IMR-90 (cell line): ENCODE results near the gene PTPRG. TPM values are rescaled to one million over a fixed set of nuclear protein-coding genes. Genes with fewer than 3 reads are reported as not detected.

Experiments used
- ATAC-seq: fragments of 200-7000 bp; cut with Tn5 transposase; 2 replicates; pipeline ENCODE4 v1.9.1; 2020; ENCODE audit warnings: low read depth, mild to moderate bottlenecking, moderate library complexity
- BruUV-seq: library from RNA; stranded (reverse); fragments of 400-500 nt; replicated peaks from 2 replicates; lab custom pipeline; 2021; lab: Mats Ljungman, UMichigan
- CTCF ChIA-PET: fragments of 300-600 bp; formaldehyde crosslinking; extraction: SDS; loops from one replicate; lab custom pipeline; 2021; ENCODE audit warnings: antibody characterized with exemption; lab: Yijun Ruan, JAX
- POLR2A ChIA-PET: fragments of 300-600 bp; sonication (Branson Sonifier 250); formaldehyde crosslinking; loops from one replicate; lab custom pipeline; 2022; ENCODE audit warnings: antibody characterized with exemption; ENCODE audit not compliant: unreplicated experiment; lab: Charles Lee
- DNase-seq: peaks from one replicate; pipeline ENCODE4 v3.0.0; 2013
- H2AFZ ChIP-seq: replicated peaks from 2 replicates; pipeline ENCODE3; 2013; ENCODE audit warnings: low read length, mild to moderate bottlenecking; ENCODE audit not compliant: poor library complexity
- H2AK5ac ChIP-seq: 2 replicates; pipeline ENCODE4 v1.6.1; 2013; ENCODE audit warnings: low read depth, low read length, inconsistent platforms
- H2AK9ac ChIP-seq: replicated peaks from 2 replicates; pipeline ENCODE3; 2013; ENCODE audit warnings: mild to moderate bottlenecking, low read depth, low read length, moderate library complexity; ENCODE audit not compliant: poor library complexity
- H2BK120ac ChIP-seq: 2 replicates; pipeline ENCODE4 v1.6.1; 2013; ENCODE audit warnings: low read depth, low read length, inconsistent platforms
- H2BK15ac ChIP-seq: 3 replicates; pipeline ENCODE4 v1.6.1; 2013; ENCODE audit warnings: low read depth, low read length, inconsistent platforms
- H2BK20ac ChIP-seq: 2 replicates; pipeline ENCODE4 v1.6.1; 2013; ENCODE audit warnings: low read depth, mild to moderate bottlenecking, inconsistent platforms, low read length, moderate library complexity
- H2BK5ac ChIP-seq: 2 replicates; pipeline ENCODE4 v1.6.1; 2013; ENCODE audit warnings: mild to moderate bottlenecking, low read depth, low read length, inconsistent platforms; ENCODE audit not compliant: poor library complexity, severe bottlenecking
- H3K14ac ChIP-seq: replicated peaks from 2 replicates; pipeline ENCODE4 v1.6.1; 2013; ENCODE audit warnings: low read depth, low read length, inconsistent platforms
- H3K18ac ChIP-seq: 2 replicates; pipeline ENCODE4 v1.6.1; 2013; ENCODE audit warnings: low read depth, low read length, control low read depth
- H3K23ac ChIP-seq: 2 replicates; pipeline ENCODE4 v1.6.1; 2013; ENCODE audit warnings: low read depth, low read length, inconsistent platforms
- H3K27ac ChIP-seq: 2 replicates; pipeline ENCODE4 v1.5.1; 2013; ENCODE audit warnings: mild to moderate bottlenecking, control low read depth, low read length; ENCODE audit not compliant: insufficient read depth
- H3K27me3 ChIP-seq: 2 replicates; pipeline ENCODE4 v1.6.1; 2013; ENCODE audit warnings: low read length; ENCODE audit not compliant: control insufficient read depth, insufficient read depth
- H3K36me3 ChIP-seq: 2 replicates; pipeline ENCODE4 v1.6.1; 2013; ENCODE audit warnings: low read length, mixed read lengths; ENCODE audit not compliant: control insufficient read depth, insufficient read depth
- H3K4ac ChIP-seq: 2 replicates; pipeline ENCODE4 v1.6.1; 2013; ENCODE audit warnings: low read depth, low read length, inconsistent platforms
- H3K4me1 ChIP-seq: 2 replicates; pipeline ENCODE4 v1.6.1; 2013; ENCODE audit warnings: low read length, mixed read lengths; ENCODE audit not compliant: control insufficient read depth, insufficient read depth
- H3K4me2 ChIP-seq: 2 replicates; pipeline ENCODE4 v1.6.1; 2013; ENCODE audit warnings: low read depth, mild to moderate bottlenecking, control low read depth, low read length, moderate library complexity
- H3K4me3 ChIP-seq: 2 replicates; pipeline ENCODE4 v1.5.1; 2013; ENCODE audit warnings: low read depth, mild to moderate bottlenecking, control low read depth, low read length, moderate library complexity; ENCODE audit not compliant: insufficient read depth
- H3K56ac ChIP-seq: 2 replicates; pipeline ENCODE4 v1.6.1; 2013; ENCODE audit warnings: low read length, inconsistent platforms; ENCODE audit not compliant: insufficient read depth; ENCODE audit errors: extremely low read depth
- H3K79me1 ChIP-seq, 2 experiments: 2 replicates each; pipeline ENCODE4 v1.6.1; 2013; ENCODE audit warnings: low read length in 2 of 2, inconsistent platforms in 1 of 2, low read depth in 1 of 2
- H3K9ac ChIP-seq: 2 replicates; pipeline ENCODE4 v1.6.1; 2013; ENCODE audit warnings: low read depth, low read length, control low read depth
- H3K9me1 ChIP-seq: 2 replicates; pipeline ENCODE4 v1.6.1; 2013; ENCODE audit warnings: low read length, inconsistent platforms; ENCODE audit not compliant: insufficient read depth
- H3K9me3 ChIP-seq: 2 replicates; pipeline ENCODE4 v1.6.1; 2013; ENCODE audit warnings: low read length; ENCODE audit not compliant: control insufficient read depth, insufficient read depth
- H4K20me1 ChIP-seq: 2 replicates; pipeline ENCODE4 v1.6.1; 2013; ENCODE audit warnings: low read length, inconsistent platforms; ENCODE audit not compliant: insufficient read depth
- H4K5ac ChIP-seq: 2 replicates; pipeline ENCODE4 v1.6.1; 2013; ENCODE audit warnings: mild to moderate bottlenecking, low read depth, low read length, control low read depth
- H4K8ac ChIP-seq, 2 experiments: 2 replicates each; pipeline ENCODE4 v1.6.1; 2013; ENCODE audit warnings: low read depth in 2 of 2, low read length in 2 of 2, control low read depth in 1 of 2, inconsistent platforms in 1 of 2
- H4K91ac ChIP-seq: 2 replicates; pipeline ENCODE4 v1.6.1; 2013; ENCODE audit warnings: low read depth, low read length, inconsistent platforms; ENCODE audit not compliant: insufficient read depth
- BHLHE40 ChIP-seq: fragments of 150-350 bp; IDR thresholded peaks from 2 replicates; pipeline ENCODE4 v1.6.1; 2016; ENCODE audit warnings: mild to moderate bottlenecking, low read depth, low read length
- CEBPB ChIP-seq: IDR thresholded peaks from 2 replicates; pipeline ENCODE4 v1.6.1; 2012; ENCODE audit warnings: low read depth, low read length, improper control_type of control experiment
- CTCF ChIP-seq: conservative IDR thresholded peaks from 2 replicates; pipeline ENCODE4 v1.5.1; 2012; ENCODE audit warnings: mild to moderate bottlenecking, low read depth, low read length, improper control_type of control experiment
- MAFK ChIP-seq: IDR thresholded peaks from 2 replicates; pipeline ENCODE4 v1.6.1; 2012; ENCODE audit warnings: low read depth, low read length, improper control_type of control experiment
- MXI1 ChIP-seq: IDR thresholded peaks from 2 replicates; pipeline ENCODE4 v1.6.1; 2012; ENCODE audit warnings: low read depth, mild to moderate bottlenecking, low read length, moderate library complexity, borderline replicate concordance
- NFE2L2 ChIP-seq: fragments of 150-350 bp; IDR thresholded peaks from 2 replicates; pipeline ENCODE4 v1.6.1; 2016; ENCODE audit warnings: low read depth, mild to moderate bottlenecking, low read length
- WGBS, 2 experiments: methylation state at CpG; one replicate each; pipeline versions ENCODE4 v1.1.5 to v1.1.7; 2013; ENCODE audit warnings: missing lambda C conversion rate in 2 of 2; ENCODE audit not compliant: insufficient read length in 1 of 2; ENCODE audit errors: extremely low coverage in 2 of 2; 5-methylcytosine and 5-hydroxymethylcytosine counted together
- dilution Hi-C: fragments of 300-500 bp; cut with HindIII; formaldehyde crosslinking; loops from one replicate; pipeline ENCODE4 v1.14.3; 2018; ENCODE audit warnings: low sequenced_read_pairs; ENCODE audit not compliant: unreplicated experiment
- in situ Hi-C: fragments of 300-500 bp; cut with MboI; formaldehyde crosslinking; loops from 3 replicates; pipeline ENCODE4 v1.14.3; 2019; ENCODE audit warnings: low sequenced_read_pairs, inconsistent platforms, mixed read lengths
- intact Hi-C: fragments of 100-400 bp; cut with micrococcal nuclease; formaldehyde crosslinking; loops from 2 replicates; pipeline ENCODE4 v1.10.0; 2022
- polyA plus RNA-seq, 3 experiments: library from polyadenylated mRNA; depleted of rRNA; stranded (reverse); fragments of >200 nt; gene quantifications; 2 replicates each; pipeline ENCODE4 v1.2.3, GENCODE V29; 2012; ENCODE audit warnings: low replicate concordance in 1 of 3
- total RNA-seq: library from RNA; depleted of rRNA; stranded (reverse); fragments of >200 nt; gene quantifications from 2 replicates; pipeline ENCODE4 v1.2.3, GENCODE V29; 2012

The PTPRG gene
- total and polyA plus RNA-seq, 2 of the 4 experiments (the other 2 are of a cell fraction), result 7.7 to 31.0 TPM

GRCh38 chr3:62097121-62097520 is 535.8 kb downstream of the PTPRG start:
- Histone ChIP-seq H3K23ac (no peak overlapping the region), H3K56ac (no peak overlapping the region), H3K9me3 (no peaks in the 10 kb centered on the region), H3K14ac (no peak overlapping the region), H3K79me1 (peaks cover 0 to 7% of the 10 kb centered on the region in 2 experiments; a peak in 3 of 4 replicates), H2BK120ac (no peak overlapping the region), H3K9ac (no peak overlapping the region), H3K27ac (no peak overlapping the region), H3K4ac (no peak overlapping the region), H4K5ac (no peak overlapping the region), H2AK5ac (no peak overlapping the region), H2AK9ac (no peak overlapping the region), H2AFZ (no peak overlapping the region), H2BK15ac (no peak overlapping the region), H4K20me1 (no peaks in the 10 kb centered on the region), H2BK5ac (no peak overlapping the region), H3K18ac (no peak overlapping the region), H3K27me3 (no peaks in the 10 kb centered on the region), H3K4me1 (peaks cover 1% of the 10 kb centered on the region; the same call in 1 of the 2 replicates), H3K9me1 (no peaks in the 10 kb centered on the region; the same call in 1 of the 2 replicates), H3K4me3 (no peak overlapping the region), H2BK20ac (no peak overlapping the region), H3K4me2 (no peak overlapping the region), H4K8ac (no peak overlapping the region), H3K36me3 (no peaks in the 10 kb centered on the region), H4K91ac (no peak overlapping the region)
- in situ Hi-C loops (no loop called here), dilution Hi-C loops (no loop called here), intact Hi-C loops (no loop called here)
- CTCF ChIA-PET, result no interaction called here
- POLR2A ChIA-PET, result no interaction called here
- WGBS, 2 experiments, result no CpG with 5 or more reads among the region's 9 CpGs
- no TSS peak for BruUV-seq
- no peak for TF ChIP-seq CTCF
- no peak for TF ChIP-seq CEBPB
- no peak for TF ChIP-seq MXI1
- TF ChIP-seq MAFK, result no peak
- no peak for TF ChIP-seq NFE2L2
- TF ChIP-seq BHLHE40, result no peak
- DNase-seq (no peak), ATAC-seq (no peak)
